Liver (tissue), 9 donors: Measurements from ENCODE around the gene COG2. TPM values are rescaled to one million over a fixed set of nuclear protein-coding genes. Genes with fewer than 3 reads are reported as not detected.

Source experiments
- DNase-seq: peaks from one replicate; pipeline ENCODE4 v3.0.0-alpha.2; 2017; ENCODE audit warnings: low spot score
- H3K27ac ChIP-seq, 2 donors: one replicate each; pipeline ENCODE4 v1.7.0; 2013; ENCODE audit warnings: inconsistent platforms in 2 of 2, low read length in 2 of 2, control low read depth in 1 of 2, low read depth in 1 of 2, mild to moderate bottlenecking in 1 of 2
- H3K27me3 ChIP-seq, 4 donors: one replicate each; pipeline versions ENCODE4 v1.6.1 to v1.7.0; 2013; ENCODE audit warnings: low read length in 3 of 4, inconsistent platforms in 1 of 4, mild to moderate bottlenecking in 1 of 4, moderate library complexity in 1 of 4; ENCODE audit not compliant: control insufficient read depth in 4 of 4, insufficient read depth in 4 of 4
- H3K36me3 ChIP-seq, 4 donors: one replicate each; pipeline versions ENCODE4 v1.6.1 to v1.7.0; 2013; ENCODE audit warnings: low read length in 3 of 4, mild to moderate bottlenecking in 3 of 4, low read depth in 1 of 4, moderate library complexity in 1 of 4; ENCODE audit not compliant: control insufficient read depth in 4 of 4, insufficient read depth in 3 of 4
- H3K4me1 ChIP-seq, 4 donors: one replicate each; pipeline versions ENCODE4 v1.6.1 to v1.7.0; 2013; ENCODE audit warnings: low read length in 3 of 4, mild to moderate bottlenecking in 3 of 4, moderate library complexity in 1 of 4; ENCODE audit not compliant: control insufficient read depth in 4 of 4, insufficient read depth in 4 of 4
- H3K4me3 ChIP-seq, 3 donors: one replicate each; pipeline versions ENCODE4 v1.6.1 to v1.7.0; 2013; ENCODE audit warnings: low read length in 3 of 3, control low read depth in 1 of 3, low read depth in 1 of 3, mild to moderate bottlenecking in 1 of 3
- H3K9ac ChIP-seq, 2 donors: one replicate each; pipeline ENCODE4 v1.7.0; 2013; ENCODE audit warnings: low read length in 2 of 2, mild to moderate bottlenecking in 2 of 2, moderate library complexity in 2 of 2, control low read depth in 1 of 2, low read depth in 1 of 2
- H3K9me3 ChIP-seq, 4 donors: one replicate each; pipeline versions ENCODE4 v1.6.1 to v1.7.0; 2013; ENCODE audit warnings: low read length in 3 of 4; ENCODE audit not compliant: control insufficient read depth in 4 of 4
- EGR1 ChIP-seq, 2 donors: IDR thresholded peaks; 2 replicates each; pipeline ENCODE4 v1.6.1; 2016 to 2018; ENCODE audit warnings: antibody characterized with exemption in 2 of 2, low read depth in 2 of 2
- FOXA1 ChIP-seq: IDR thresholded peaks from 2 replicates; pipeline ENCODE4 v1.6.1; 2016; ENCODE audit warnings: antibody characterized with exemption
- GABPA ChIP-seq, 2 donors: IDR thresholded peaks in 1 of 2; conservative IDR thresholded peaks in 1 of 2; 2 replicates each; pipeline ENCODE4 v1.6.1; 2016; ENCODE audit warnings: antibody characterized with exemption in 2 of 2, mild to moderate bottlenecking in 1 of 2, moderate library complexity in 1 of 2
- HNF4A ChIP-seq, 2 donors: conservative IDR thresholded peaks; 2 replicates each; pipeline ENCODE4 v1.6.1; 2016; ENCODE audit warnings: antibody characterized with exemption in 2 of 2, mild to moderate bottlenecking in 2 of 2
- HNF4G ChIP-seq: IDR thresholded peaks from 2 replicates; pipeline ENCODE4 v1.6.1; 2016; ENCODE audit warnings: antibody characterized with exemption
- NR2F2 ChIP-seq: IDR thresholded peaks from 2 replicates; pipeline ENCODE4 v1.6.1; 2016; ENCODE audit warnings: antibody characterized with exemption
- RAD21 ChIP-seq, 2 donors: IDR thresholded peaks; 2 replicates each; pipeline ENCODE4 v1.6.1; 2016; ENCODE audit warnings: antibody characterized with exemption in 2 of 2, mild to moderate bottlenecking in 2 of 2
- REST ChIP-seq: IDR thresholded peaks from 2 replicates; pipeline ENCODE4 v1.6.1; 2016; ENCODE audit warnings: antibody characterized with exemption, mild to moderate bottlenecking
- RXRA ChIP-seq, 2 donors: IDR thresholded peaks; 2 replicates each; pipeline ENCODE4 v1.6.1; 2017 to 2018; ENCODE audit warnings: antibody characterized with exemption in 2 of 2, mild to moderate bottlenecking in 1 of 2
- SP1 ChIP-seq: IDR thresholded peaks from 2 replicates; pipeline ENCODE4 v1.6.1; 2018; ENCODE audit warnings: antibody characterized with exemption, mild to moderate bottlenecking
- TAF1 ChIP-seq: conservative IDR thresholded peaks from 2 replicates; pipeline ENCODE4 v1.6.1; 2016; ENCODE audit warnings: antibody characterized with exemption, mild to moderate bottlenecking
- WGBS: extraction: QIAGEN DNeasy Blood & Tissue Kit; methylation state at CpG from one replicate; pipeline ENCODE4 v1.1.7; 2013; 5-methylcytosine and 5-hydroxymethylcytosine counted together
- polyA plus RNA-seq, 2 donors: library from polyadenylated mRNA; stranded (reverse) in 1 of 2; unstranded in 1 of 2; fragments of 200-250 nt in 1 of 2; fragments of >200 nt in 1 of 2; fragmentation: Nextera tagmentation in 1 of 2; extraction: Ambion mirVana in 1 of 2; gene quantifications; one replicate each; pipeline versions ENCODE4 v1.2.1 to v1.2.3, GENCODE V29; 2013 to 2015
- total RNA-seq, 2 donors: library from RNA; depleted of rRNA; stranded (reverse); fragments of >200 nt; gene quantifications; one replicate each; pipeline ENCODE4 v1.2.3, GENCODE V29; 2014
- TF ChIP-seq, protein P1 (sequence below): IDR thresholded peaks from 2 replicates; pipeline ENCODE4 v1.6.1; 2016; ENCODE audit warnings: antibody characterized with exemption
- TF ChIP-seq, protein P2 (sequence below): fragments of 150-350 bp; IDR thresholded peaks from 2 replicates; pipeline ENCODE4 v1.5.1; 2017; ENCODE audit warnings: improper control_type of control experiment, low read depth, low read length; ENCODE audit not compliant: missing input control
- TF ChIP-seq, protein P3 (sequence below): IDR thresholded peaks from 2 replicates; pipeline ENCODE4 v1.6.1; 2016; ENCODE audit warnings: antibody characterized with exemption
- donor health status: healthy.
- donor health status: healthy.
- donor health status: healthy.
- donor health status: healthy.
- donor health status: healthy.

The COG2 gene
- total and polyA plus RNA-seq, 4 donors = 6.4 to 16.1 (median 14.3) TPM

- TF ChIP-seq HNF4G = no peak
- TF ChIP-seq, protein P1, sequence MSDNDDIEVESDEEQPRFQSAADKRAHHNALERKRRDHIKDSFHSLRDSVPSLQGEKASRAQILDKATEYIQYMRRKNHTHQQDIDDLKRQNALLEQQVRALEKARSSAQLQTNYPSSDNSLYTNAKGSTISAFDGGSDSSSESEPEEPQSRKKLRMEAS = no peak
- no peak for TF ChIP-seq TAF1
- TF ChIP-seq RXRA (IDR thresholded peaks at IDR 0.05) = no peak
- TF ChIP-seq, protein P2, sequence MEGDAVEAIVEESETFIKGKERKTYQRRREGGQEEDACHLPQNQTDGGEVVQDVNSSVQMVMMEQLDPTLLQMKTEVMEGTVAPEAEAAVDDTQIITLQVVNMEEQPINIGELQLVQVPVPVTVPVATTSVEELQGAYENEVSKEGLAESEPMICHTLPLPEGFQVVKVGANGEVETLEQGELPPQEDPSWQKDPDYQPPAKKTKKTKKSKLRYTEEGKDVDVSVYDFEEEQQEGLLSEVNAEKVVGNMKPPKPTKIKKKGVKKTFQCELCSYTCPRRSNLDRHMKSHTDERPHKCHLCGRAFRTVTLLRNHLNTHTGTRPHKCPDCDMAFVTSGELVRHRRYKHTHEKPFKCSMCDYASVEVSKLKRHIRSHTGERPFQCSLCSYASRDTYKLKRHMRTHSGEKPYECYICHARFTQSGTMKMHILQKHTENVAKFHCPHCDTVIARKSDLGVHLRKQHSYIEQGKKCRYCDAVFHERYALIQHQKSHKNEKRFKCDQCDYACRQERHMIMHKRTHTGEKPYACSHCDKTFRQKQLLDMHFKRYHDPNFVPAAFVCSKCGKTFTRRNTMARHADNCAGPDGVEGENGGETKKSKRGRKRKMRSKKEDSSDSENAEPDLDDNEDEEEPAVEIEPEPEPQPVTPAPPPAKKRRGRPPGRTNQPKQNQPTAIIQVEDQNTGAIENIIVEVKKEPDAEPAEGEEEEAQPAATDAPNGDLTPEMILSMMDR = no peak
- no peak for TF ChIP-seq RAD21 (IDR thresholded peaks at IDR 0.05)
- TF ChIP-seq HNF4A (conservative IDR thresholded peaks at IDR 0.05) = no peak
- no peak for TF ChIP-seq EGR1 (IDR thresholded peaks at IDR 0.05; ENCODE audit: low read depth in 2 of 2)
- no peak for TF ChIP-seq REST
- TF ChIP-seq FOXA1 = no peak
- TF ChIP-seq NR2F2 = no peak
- TF ChIP-seq, protein P3, sequence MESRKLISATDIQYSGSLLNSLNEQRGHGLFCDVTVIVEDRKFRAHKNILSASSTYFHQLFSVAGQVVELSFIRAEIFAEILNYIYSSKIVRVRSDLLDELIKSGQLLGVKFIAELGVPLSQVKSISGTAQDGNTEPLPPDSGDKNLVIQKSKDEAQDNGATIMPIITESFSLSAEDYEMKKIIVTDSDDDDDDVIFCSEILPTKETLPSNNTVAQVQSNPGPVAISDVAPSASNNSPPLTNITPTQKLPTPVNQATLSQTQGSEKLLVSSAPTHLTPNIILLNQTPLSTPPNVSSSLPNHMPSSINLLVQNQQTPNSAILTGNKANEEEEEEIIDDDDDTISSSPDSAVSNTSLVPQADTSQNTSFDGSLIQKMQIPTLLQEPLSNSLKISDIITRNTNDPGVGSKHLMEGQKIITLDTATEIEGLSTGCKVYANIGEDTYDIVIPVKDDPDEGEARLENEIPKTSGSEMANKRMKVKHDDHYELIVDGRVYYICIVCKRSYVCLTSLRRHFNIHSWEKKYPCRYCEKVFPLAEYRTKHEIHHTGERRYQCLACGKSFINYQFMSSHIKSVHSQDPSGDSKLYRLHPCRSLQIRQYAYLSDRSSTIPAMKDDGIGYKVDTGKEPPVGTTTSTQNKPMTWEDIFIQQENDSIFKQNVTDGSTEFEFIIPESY = no peak
- no peak for TF ChIP-seq SP1
- WGBS = 96% methylated on average over 8 of the region's 8 CpGs
- Histone ChIP-seq H3K9me3 (no peaks in the 10 kb centered on the region), H3K9ac (no peak overlapping the region), H3K4me1 (no peaks in the 10 kb centered on the region), H3K36me3 (peaks cover 17 to 69% (median 52%) of the 10 kb centered on the region in 4 donors), H3K4me3 (no peak overlapping the region), H3K27ac (no peak overlapping the region), H3K27me3 (no peaks in the 10 kb centered on the region)
- DNase-seq = no peak
These were observed 27.3 kb downstream of the COG2 start for GRCh38 chr1:230669543-230669942.

DNA sequence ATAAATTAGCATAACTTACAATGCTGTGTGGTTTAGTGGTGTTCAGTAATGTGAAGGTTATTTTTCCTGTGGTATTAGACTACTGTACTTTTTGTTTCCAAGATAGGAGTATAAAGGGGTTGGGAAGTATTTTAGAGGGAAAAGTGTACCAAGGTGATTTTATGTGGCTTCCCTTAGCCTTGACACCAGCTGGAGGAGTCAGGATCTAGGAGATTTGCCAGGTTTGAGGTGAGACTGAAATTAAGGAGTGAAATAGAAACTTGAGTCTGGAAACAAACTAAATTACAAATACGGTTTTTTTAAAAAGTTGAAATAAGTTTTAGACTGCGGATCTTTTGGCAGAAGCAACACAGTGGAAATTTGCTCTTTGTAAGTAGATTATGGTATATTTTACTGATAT is 32.3 kb downstream of the COG2 start:
- Histone ChIP-seq H3K4me3 (no peak overlapping the region), H3K9me3 (no peaks in the 10 kb centered on the region), H3K9ac (no peak overlapping the region), H3K36me3 (peaks cover 13 to 43% (median 36%) of the 10 kb centered on the region in 4 donors), H3K27me3 (no peaks in the 10 kb centered on the region), H3K4me1 (peaks cover 0 to 3% (median 1%) of the 10 kb centered on the region in 4 donors), H3K27ac (no peak overlapping the region)
- WGBS = 97% methylated on average over 2 of the region's 2 CpGs
- no peak for DNase-seq
- TF ChIP-seq REST = no peak
- no peak for TF ChIP-seq RAD21 (IDR thresholded peaks at IDR 0.05)
- TF ChIP-seq SP1 = no peak
- TF ChIP-seq FOXA1 = no peak
- no peak for TF ChIP-seq NR2F2
- TF ChIP-seq GABPA (IDR thresholded peaks at IDR 0.05 in 1 of 2, conservative IDR thresholded peaks at IDR 0.05 in 1 of 2) = no peak
